ENCODE measurements around the gene TRPM5. TPM values are rescaled to one million over a fixed set of nuclear protein-coding genes. Genes with fewer than 3 reads are reported as not detected.
A peak's percentile ranks its signal among the peaks of the same experiment; 100 is the strongest.

TRPM5 gene
- total and polyA plus RNA-seq, 2 of the 8 experiments (the other 6 are each of a cell fraction or from before 2014, with no cell fraction given) = 0.02 TPM; not detected in 1

- no peak overlapping the region for H2BK5ac ChIP-seq (ENCODE audit: low read depth, low read length)
- 0 out of 2 replicates have a peak overlapping the region, but pooled peaks have one; percentile 9 for H2BK12ac ChIP-seq (ENCODE audit: low read depth, low read length)
- no peak overlapping the region for H4K91ac ChIP-seq (replicated peaks; ENCODE audit: insufficient read length, low read length)
- H2BK20ac ChIP-seq (ENCODE audit: low read length) = no peak overlapping the region
- peaks cover 0 to 20% of the 10 kb centered on the region in 2 experiments for H4K20me1 ChIP-seq (replicated peaks in 1 of 2; ENCODE audit: control insufficient read depth in 1 of 2, insufficient read depth in 2 of 2, low read length in 2 of 2)
- no peaks in the 10 kb centered on the region; a peak in 1 of 4 replicates for H3K9me3 ChIP-seq (ENCODE audit: insufficient read depth in 2 of 2, low read depth in 1 of 2, low read length in 1 of 2)
- no peak overlapping the region for H2AK5ac ChIP-seq (ENCODE audit: low read depth, low read length)
- no peak overlapping the region for H2BK15ac ChIP-seq (ENCODE audit: low read length)
- no peak overlapping the region for H3K18ac ChIP-seq (ENCODE audit: extremely low read depth, low read length)
- H3K27me3 ChIP-seq (replicated peaks in 1 of 4; ENCODE audit: control insufficient read depth in 3 of 4, extremely low read depth in 1 of 4, insufficient read depth in 3 of 4, low read length in 3 of 4) = peaks cover 0 to 10% (median 0%) of the 10 kb centered on the region in 4 experiments; a peak in 1 of 7 replicates
- FAIRE-seq = no peak
- no peak overlapping the region for H3K9ac ChIP-seq (replicated peaks in 1 of 4; ENCODE audit: extremely low read depth in 1 of 4, low read depth in 3 of 4, low read length in 3 of 4)
- no peak overlapping the region for H2BK120ac ChIP-seq (replicated peaks; ENCODE audit: low read depth, low read length)
- H3K4me2 ChIP-seq (ENCODE audit: insufficient read depth in 1 of 2, low read depth in 2 of 2, low read length in 2 of 2) = no peak overlapping the region
- DNase-seq (ENCODE audit: low read depth in 1 of 2, low spot score in 2 of 2) = no peak
- H2AFZ ChIP-seq (ENCODE audit: low read length) = no peak overlapping the region
- H3K4me3 ChIP-seq (ENCODE audit: extremely low read depth in 1 of 4, insufficient read depth in 2 of 4, low read depth in 3 of 4, low read length in 4 of 4) = no peak overlapping the region
- H3K56ac ChIP-seq (replicated peaks; ENCODE audit: insufficient read length, low read depth, low read length) = no peak overlapping the region
- H3K4me1 ChIP-seq (replicated peaks in 1 of 4; ENCODE audit: control insufficient read depth in 3 of 4, insufficient read depth in 4 of 4, low read length in 3 of 4) = no peaks in the 10 kb centered on the region
- CTCF ChIA-PET (ENCODE audit: partially characterized antibody) = interaction anchor here (0.7 to 11.5 kb wide), 27 partner anchors 9 to 468 kb away, joined by 3 to 359 read pairs (median 4); partner anchors contain the start of gene TSSC4
- no peaks in the 10 kb centered on the region for H3K36me3 ChIP-seq (ENCODE audit: control insufficient read depth in 2 of 4, insufficient read depth in 4 of 4, low read length in 3 of 4)
- no peaks in the 10 kb centered on the region for H3K79me2 ChIP-seq (ENCODE audit: control insufficient read depth in 1 of 2, insufficient read depth in 2 of 2, low read length in 2 of 2)
- no peak overlapping the region for H3K23ac ChIP-seq (ENCODE audit: insufficient read length)
- H3K23me2 ChIP-seq (ENCODE audit: low read depth, low read length) = peaks cover 19% of the 10 kb centered on the region; the same call in 1 of the 2 replicates
- POLR2A ChIA-PET (ENCODE audit: partially characterized antibody) = interaction anchor here (1.1 kb wide), 1 partner anchor 464 kb away, joined by 3 read pairs; no protein-coding TSS in a partner anchor
- no peak overlapping the region for H4K8ac ChIP-seq (ENCODE audit: extremely low read depth, insufficient read depth, low read length)
- H3K14ac ChIP-seq (ENCODE audit: insufficient read length) = no peak overlapping the region
- no peak overlapping the region for H3K4ac ChIP-seq (replicated peaks; ENCODE audit: insufficient read length, low read depth, low read length)
- 80% methylated on average over 12 of the region's 12 CpGs; no CpG with 5 or more reads in 1 of the 2 experiments for WGBS, 2 experiments (ENCODE audit: extremely low coverage in 1 of 2, insufficient coverage in 1 of 2, insufficient read length in 1 of 2, insufficient replicate concordance in 2 of 2, low coverage in 1 of 2, low lambda C conversion rate in 2 of 2, missing lambda C conversion rate in 1 of 2)
- no peaks in the 10 kb centered on the region for H3K79me1 ChIP-seq (ENCODE audit: low read depth, low read length)
- H4K5ac ChIP-seq (ENCODE audit: insufficient read length, low read depth, low read length) = no peak overlapping the region
- no peak overlapping the region for H3K27ac ChIP-seq (ENCODE audit: low read depth, low read length)
- TF ChIP-seq RXRA (IDR thresholded peaks at IDR 0.05; ENCODE audit: insufficient read depth, low read depth, low read length) (no peak), NANOG (IDR thresholded peaks at IDR 0.05; ENCODE audit: insufficient read depth, low read depth, low read length, poor library complexity, severe bottlenecking) (no peak), CHD2 (IDR thresholded peaks at IDR 0.05; ENCODE audit: low read length) (no peak), RNF2 (IDR thresholded peaks at IDR 0.05; ENCODE audit: borderline replicate concordance, low read depth, low read length, missing control alignments, poor library complexity, severe bottlenecking) (no peak), SP1 (IDR thresholded peaks at IDR 0.05; ENCODE audit: low read depth, low read length) (no peak), SIRT6 (IDR thresholded peaks at IDR 0.05; ENCODE audit: low read length) (no peak), SIN3A (conservative IDR thresholded peaks at IDR 0.05 in 1 of 2, IDR thresholded peaks at IDR 0.05 in 1 of 2; ENCODE audit: low read depth in 1 of 2, low read length in 2 of 2) (no peak), SRF (IDR thresholded peaks at IDR 0.05; ENCODE audit: low read depth, low read length) (no peak), BCL11A (IDR thresholded peaks at IDR 0.05; ENCODE audit: low read depth in 2 of 2, low read length in 2 of 2) (no peak), EGR1 (IDR thresholded peaks at IDR 0.05; ENCODE audit: borderline replicate concordance, low read depth, low read length) (no peak), YY1 (IDR thresholded peaks at IDR 0.05; ENCODE audit: low read depth, low read length) (no peak), TCF12 (IDR thresholded peaks at IDR 0.05; ENCODE audit: low read depth, low read length) (no peak)
Observed at GRCh38 chr11:2427721-2428321, 16.5 kb downstream of the TRPM5 start.

Measured in H1 (cell line).